Inflammatory macrophage treated with lipopolysaccharide for 4 hours (primary cell): ENCODE results near the gene ZNF609.

Experiments used
- DNase-seq: peaks from one replicate; pipeline ENCODE4 v3.0.0-alpha.2; 2020

Gene ZNF609

GRCh38 chr15:64701482-64702184 lies 241.3 kb downstream of the ZNF609 start:
- DNase-seq, result no peak

GRCh38 chr15:64702816-64703631 lies 242.6 kb downstream of the ZNF609 start:
- DNase-seq, result peak; percentile 92

DNA sequence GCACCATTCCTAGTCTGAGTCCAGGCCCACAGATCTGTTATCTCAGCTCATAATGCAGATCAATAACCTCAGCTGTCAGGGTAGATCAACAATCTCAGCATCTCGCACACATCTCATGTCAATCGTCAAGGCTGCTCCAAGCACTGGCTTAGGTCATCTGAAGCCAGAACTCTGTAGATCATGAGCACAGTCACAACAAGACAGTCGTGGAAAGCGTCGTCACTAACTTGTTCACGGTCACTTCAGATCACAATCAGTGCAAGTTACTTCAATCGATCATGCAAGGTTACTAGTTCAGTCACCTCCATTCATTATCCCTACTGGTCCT lies 243.2 kb downstream of the ZNF609 start:
- no peak for DNase-seq

GRCh38 chr15:64705006-64705405 lies 244.6 kb downstream of the ZNF609 start:
- no peak for DNase-seq

DNA sequence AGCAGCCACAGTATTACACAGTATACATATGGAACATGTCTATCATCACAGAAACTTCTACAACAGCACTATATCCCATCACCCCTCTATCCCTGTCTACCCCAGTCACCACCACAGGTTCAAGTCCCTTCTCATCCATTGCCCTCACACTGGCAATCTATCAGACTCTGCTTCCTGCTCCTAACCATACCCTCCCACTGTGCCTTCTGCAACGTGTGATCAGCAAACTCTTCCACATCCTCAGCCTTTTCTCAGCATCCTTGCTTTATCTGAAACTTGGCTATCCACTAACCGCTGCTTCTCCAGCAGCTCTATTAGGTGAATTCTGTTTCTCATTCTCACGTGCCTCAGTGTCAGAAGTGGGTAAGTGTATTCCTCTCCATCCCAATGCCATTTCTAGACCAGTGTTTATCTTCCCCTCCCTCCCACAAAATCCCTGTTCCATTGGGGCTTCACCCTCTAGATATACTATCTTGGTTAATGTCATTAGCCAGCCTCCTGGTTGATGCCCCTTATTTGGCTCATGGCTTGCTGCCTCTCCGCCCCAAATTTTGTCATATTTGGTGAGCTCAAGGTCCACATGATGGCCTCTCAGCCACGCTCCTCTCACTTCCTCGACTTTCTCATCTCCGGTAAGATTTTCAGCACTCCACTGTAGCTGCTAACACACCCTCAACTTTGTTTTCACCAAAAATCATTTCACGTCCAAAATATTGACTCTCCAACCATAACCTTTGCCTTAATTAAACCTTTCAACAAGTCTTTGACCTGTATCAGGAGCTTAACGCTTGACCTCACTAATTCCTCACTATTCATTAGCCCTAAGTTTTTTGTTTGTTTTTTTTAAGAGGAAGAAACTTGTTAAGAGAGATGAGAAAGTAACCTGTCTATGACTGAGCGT lies 245.9 kb downstream of the ZNF609 start:
- no peak for DNase-seq

GRCh38 chr15:64710676-64711428 lies 250.5 kb downstream of the ZNF609 start:
- DNase-seq, result no peak

DNA sequence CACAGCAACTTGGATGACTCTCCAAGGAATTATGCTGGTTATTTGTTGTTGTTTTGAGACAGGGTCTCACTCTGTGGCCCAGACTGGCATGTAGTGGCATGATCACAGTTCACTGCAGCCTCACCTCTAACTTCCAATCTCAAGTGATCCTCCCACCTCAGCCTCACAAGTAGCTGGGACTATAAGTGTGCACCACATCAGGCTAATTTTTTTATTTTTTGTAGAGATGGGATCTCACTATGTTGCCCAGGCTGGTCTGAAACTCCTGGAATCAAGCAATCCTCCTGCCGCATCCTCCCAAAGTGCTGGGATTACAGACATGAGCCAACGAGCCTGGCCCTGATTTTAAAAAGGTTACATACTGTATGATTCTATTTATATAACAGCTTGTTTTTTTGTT lies 252.0 kb downstream of the ZNF609 start:
- DNase-seq, result no peak

DNA sequence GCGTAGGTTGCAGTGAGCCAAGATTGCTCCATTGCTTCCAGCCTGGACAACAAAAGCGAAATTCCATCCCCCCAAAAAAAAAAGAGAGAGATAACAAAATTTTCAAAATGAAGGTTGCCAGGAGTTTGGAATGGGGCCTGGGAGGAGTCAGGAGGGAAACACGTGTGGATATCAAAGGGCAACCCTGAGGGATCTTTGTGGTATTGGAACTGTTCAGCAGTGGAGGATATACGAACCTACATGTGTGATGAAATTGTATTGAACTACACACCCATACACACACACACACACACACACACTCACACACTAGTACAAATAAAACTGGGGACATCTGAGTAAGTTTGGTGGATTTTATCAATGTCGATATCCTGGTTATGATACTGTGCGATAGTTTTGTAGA lies 253.2 kb downstream of the ZNF609 start:
- no peak for DNase-seq

DNA sequence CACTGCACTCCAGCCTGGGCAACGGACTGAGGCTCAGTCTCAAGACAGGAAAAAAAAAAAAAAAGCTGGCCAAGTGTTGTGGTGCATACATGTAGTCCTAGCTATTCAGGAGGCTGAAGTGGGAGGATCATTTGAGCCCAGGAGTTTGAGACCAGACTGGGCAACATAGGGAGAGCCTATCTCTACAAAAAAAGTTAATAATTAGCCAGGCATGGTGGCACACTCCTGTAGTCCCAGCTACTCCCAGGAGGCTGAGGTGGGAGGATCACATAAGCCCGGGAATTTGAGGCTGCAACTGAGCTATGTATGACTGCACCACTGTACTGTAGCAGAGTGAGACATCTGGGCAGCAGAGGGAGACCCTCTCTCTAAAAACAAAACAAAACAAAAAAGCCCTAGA lies 256.1 kb downstream of the ZNF609 start:
- DNase-seq, result no peak

DNA sequence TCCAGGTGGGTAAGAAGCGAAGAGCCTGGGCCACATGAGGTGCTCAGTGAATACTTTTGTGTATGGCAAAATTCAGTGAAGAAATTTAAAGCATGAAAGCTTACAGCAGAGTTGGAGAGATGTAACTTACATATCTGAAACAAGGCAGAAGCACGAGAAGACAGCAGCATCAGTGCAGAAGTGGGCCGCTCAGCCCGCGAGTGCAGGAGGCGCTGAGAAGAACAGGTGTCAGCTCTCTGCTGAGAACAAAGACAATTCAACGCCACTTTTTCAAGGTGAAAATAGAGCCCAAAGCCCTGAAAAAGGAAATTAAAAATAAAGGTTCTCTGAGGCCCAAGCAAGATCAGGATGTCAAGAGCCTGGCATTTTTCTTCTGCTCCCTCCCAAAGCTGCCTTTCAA lies 256.8 kb downstream of the ZNF609 start:
- DNase-seq, result no peak

GRCh38 chr15:64717735-64718495 lies 257.5 kb downstream of the ZNF609 start:
- DNase-seq, result no peak

GRCh38 chr15:64720188-64720587 lies 259.8 kb downstream of the ZNF609 start:
- no peak for DNase-seq

- no peak for DNase-seq
Observed at GRCh38 chr15:64730151-64730550, 269.8 kb downstream of the ZNF609 start.

DNA sequence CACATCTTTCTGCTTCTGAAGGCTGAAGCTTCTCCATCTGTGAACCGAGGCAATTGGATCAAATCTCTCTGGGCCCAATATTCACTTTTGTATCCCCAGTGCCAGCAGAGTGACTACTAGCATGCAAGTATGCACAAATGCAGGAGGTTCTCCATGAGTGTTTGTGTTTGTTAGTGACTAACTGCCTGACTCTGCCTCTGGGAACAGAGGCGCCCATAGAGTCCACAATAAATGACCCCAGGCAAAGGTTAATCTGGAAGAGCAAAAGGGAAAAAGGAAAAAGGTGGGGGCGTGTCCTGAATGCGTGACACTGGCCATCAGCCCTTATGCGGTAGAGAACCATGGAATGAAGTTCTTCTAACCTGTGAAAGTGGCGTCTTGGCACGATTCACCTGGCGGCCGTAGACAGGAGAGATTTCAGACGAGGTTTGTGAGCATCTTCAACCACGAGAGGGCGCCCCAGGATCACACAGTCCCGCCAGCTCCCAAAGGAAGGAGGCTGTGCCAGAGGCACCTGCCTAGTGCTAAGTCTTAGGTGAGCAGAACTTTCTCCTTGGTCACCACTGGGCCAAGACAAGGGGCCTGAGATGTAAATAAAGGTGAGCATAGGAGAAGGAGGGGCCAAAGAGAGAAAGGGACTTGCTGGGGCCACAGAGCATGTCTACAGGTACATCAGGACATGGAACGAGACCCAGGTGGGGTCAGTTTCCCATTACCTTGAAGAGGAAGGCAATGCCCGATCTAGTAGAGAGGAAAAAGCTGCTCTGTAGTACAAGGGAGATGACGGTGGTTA lies 270.8 kb downstream of the ZNF609 start:
- DNase-seq, result peak; percentile 64

DNA sequence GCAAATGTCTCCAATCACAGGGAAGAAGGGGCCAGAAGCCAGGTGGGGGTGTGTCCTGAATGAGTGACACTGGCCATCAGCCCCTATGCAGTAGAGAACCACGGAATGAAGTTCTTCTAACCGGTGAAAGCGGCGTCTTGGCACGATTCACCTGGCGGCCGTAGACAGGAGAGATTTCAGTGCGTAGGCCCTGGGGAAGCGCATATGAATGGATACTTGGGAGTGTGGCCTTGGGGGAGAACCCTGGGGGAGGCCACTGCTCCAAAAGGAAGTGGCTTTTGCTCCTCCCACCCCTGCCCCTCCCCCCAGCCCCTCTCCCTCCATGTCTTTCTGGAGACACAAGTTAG lies 271.4 kb downstream of the ZNF609 start:
- DNase-seq, result no peak

DNA sequence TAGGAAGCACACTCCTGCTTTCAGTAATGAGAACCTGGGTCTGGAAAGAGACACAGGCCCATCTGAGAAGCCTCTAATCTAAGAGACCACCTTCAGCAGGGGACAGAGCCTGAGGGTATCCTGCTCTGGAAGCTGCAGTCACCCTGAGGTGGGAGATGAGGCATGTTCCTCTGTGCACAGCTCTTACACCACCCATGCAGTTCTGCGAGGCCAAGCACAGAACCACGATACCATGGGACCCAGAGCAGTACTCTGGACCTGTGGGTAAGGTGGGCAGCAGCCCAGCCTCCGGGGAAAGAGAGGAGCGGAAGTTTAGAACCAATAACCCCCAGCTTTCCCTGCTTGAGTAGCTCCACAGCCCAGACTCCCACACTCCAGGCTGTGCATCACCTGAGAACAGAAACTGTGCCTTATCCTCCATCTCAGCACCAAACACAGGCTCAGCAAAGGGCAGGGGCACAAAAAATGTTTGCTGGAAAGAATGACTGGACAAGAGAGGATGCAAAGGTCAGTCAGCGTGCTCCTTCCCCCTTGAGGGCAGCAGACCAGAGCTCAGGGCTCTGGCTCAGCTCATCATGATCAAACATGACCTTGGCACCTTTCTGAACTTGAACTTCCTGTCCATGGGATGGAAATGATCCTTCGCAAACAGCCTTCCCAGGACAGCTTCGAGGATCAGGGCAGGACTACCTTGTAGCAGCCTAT lies 271.9 kb downstream of the ZNF609 start:
- no peak for DNase-seq
